Activated CD4-positive, alpha-beta T cell treated with anti-CD3 and anti-CD28 coated beads, Interleukin-2, amount 10 ng/mL, durations not matched to agents 24 days and 14 days (primary cell): ENCODE measurements around the gene CCDC92. TPM values are rescaled to one million over a fixed set of nuclear protein-coding genes. Genes with fewer than 3 reads are reported as not detected.
A peak's percentile ranks its signal among the peaks of the same experiment; 100 is the strongest.
"Not testable (repeated sequence)": the region's sequence is repeated elsewhere in the genome, so short reads cannot be mapped to it uniquely, and the experiment has no call there.

ENCODE experiments used
- DNase-seq: peaks from one replicate; pipeline ENCODE4 v3.0.0; 2022
- H3K27ac Mint-ChIP-seq: one replicate; pipeline ENCODE4 v1.8.0; 2022; ENCODE audit warnings: mild to moderate bottlenecking, mixed read lengths
- H3K27me3 Mint-ChIP-seq: one replicate; pipeline ENCODE4 v1.8.0; 2022; ENCODE audit warnings: mixed read lengths
- H3K36me3 Mint-ChIP-seq: one replicate; pipeline ENCODE4 v1.8.0; 2022; ENCODE audit warnings: low read depth, mild to moderate bottlenecking, mixed read lengths
- H3K4me1 Mint-ChIP-seq: one replicate; pipeline ENCODE4 v1.8.0; 2021; ENCODE audit warnings: mixed read lengths
- H3K4me3 Mint-ChIP-seq: one replicate; pipeline ENCODE4 v1.8.0; 2022; ENCODE audit warnings: mild to moderate bottlenecking, moderate library complexity, mixed read lengths
- H3K9me3 Mint-ChIP-seq: one replicate; pipeline ENCODE4 v1.8.0; 2021; ENCODE audit warnings: mixed read lengths
- intact Hi-C: fragments of 100-400 bp; cut with micrococcal nuclease; formaldehyde crosslinking; loops from one replicate; pipeline ENCODE4 v1.15.1; 2023
- total RNA-seq: library from RNA; stranded (reverse); gene quantifications from 2 replicates; pipeline ENCODE4 v1.2.3, GENCODE V29; 2022

CCDC92 gene
- total RNA-seq, 1 donor from 2014 or later, result 7.3 TPM

GRCh38 chr12:123919980-123920360 lies 52.7 kb downstream of the CCDC92 start:
- no peaks in the 10 kb centered on the region for H3K9me3 Mint-ChIP-seq
- peaks cover 8% of the 10 kb centered on the region for H3K4me1 Mint-ChIP-seq
- intact Hi-C loops, result no loop called here
- H3K27ac Mint-ChIP-seq, result no peak overlapping the region
- peaks cover 11% of the 10 kb centered on the region for H3K27me3 Mint-ChIP-seq
- DNase-seq, result no peak
- no peaks in the 10 kb centered on the region for H3K36me3 Mint-ChIP-seq
- no peak overlapping the region for H3K4me3 Mint-ChIP-seq

GRCh38 chr12:123917337-123917850 lies 55.2 kb downstream of the CCDC92 start:
- H3K27ac Mint-ChIP-seq, result no peak overlapping the region
- intact Hi-C loops, result no loop called here
- H3K4me1 Mint-ChIP-seq, result peaks cover 8% of the 10 kb centered on the region
- H3K9me3 Mint-ChIP-seq, result no peaks in the 10 kb centered on the region
- DNase-seq, result no peak
- no peak overlapping the region for H3K4me3 Mint-ChIP-seq
- H3K27me3 Mint-ChIP-seq, result peaks cover 2% of the 10 kb centered on the region
- H3K36me3 Mint-ChIP-seq, result no peaks in the 10 kb centered on the region

- DNase-seq, result no peak
- no peaks in the 10 kb centered on the region for H3K9me3 Mint-ChIP-seq
- H3K36me3 Mint-ChIP-seq, result no peaks in the 10 kb centered on the region
- intact Hi-C loops, result no loop called here
- H3K4me1 Mint-ChIP-seq, result peaks cover 8% of the 10 kb centered on the region
- no peak overlapping the region for H3K27ac Mint-ChIP-seq
- H3K4me3 Mint-ChIP-seq, result no peak overlapping the region
- H3K27me3 Mint-ChIP-seq, result peaks cover 2% of the 10 kb centered on the region
Measured at GRCh38 chr12:123916729-123917128, 55.9 kb downstream of the CCDC92 start.

- H3K27ac Mint-ChIP-seq, result no peak overlapping the region
- H3K4me3 Mint-ChIP-seq, result no peak overlapping the region
- no peaks in the 10 kb centered on the region for H3K9me3 Mint-ChIP-seq
- H3K27me3 Mint-ChIP-seq, result no peaks in the 10 kb centered on the region
- intact Hi-C loops, result no loop called here
- peaks cover 11% of the 10 kb centered on the region for H3K4me1 Mint-ChIP-seq
- no peaks in the 10 kb centered on the region for H3K36me3 Mint-ChIP-seq
- DNase-seq, result no peak
Measured at GRCh38 chr12:123914726-123915333, 57.8 kb downstream of the CCDC92 start.

- Mint-ChIP-seq H3K27me3 (no peaks in the 10 kb centered on the region), H3K27ac (no peak overlapping the region), H3K9me3 (no peaks in the 10 kb centered on the region), H3K4me1 (peaks cover 11% of the 10 kb centered on the region), H3K36me3 (no peaks in the 10 kb centered on the region), H3K4me3 (no peak overlapping the region)
- no peak for DNase-seq
- intact Hi-C loops, result no loop called here
Measured at GRCh38 chr12:123912415-123913380, 59.9 kb downstream of the CCDC92 start.

GRCh38 chr12:123911672-123912409 lies 60.8 kb downstream of the CCDC92 start:
- DNase-seq, H3K36me3 Mint-ChIP-seq, H3K9me3 Mint-ChIP-seq, intact Hi-C loops, H3K4me3 Mint-ChIP-seq, H3K27me3 Mint-ChIP-seq, H3K4me1 Mint-ChIP-seq, H3K27ac Mint-ChIP-seq: not testable (repeated sequence)

GRCh38 chr12:123910761-123911193 lies 61.9 kb downstream of the CCDC92 start:
- Mint-ChIP-seq H3K36me3 (no peaks in the 10 kb centered on the region), H3K4me3 (no peak overlapping the region), H3K9me3 (no peaks in the 10 kb centered on the region), H3K27ac (peak overlapping the region; percentile 3), H3K4me1 (peaks cover 5% of the 10 kb centered on the region), H3K27me3 (no peaks in the 10 kb centered on the region)
- intact Hi-C loops, result no loop called here
- DNase-seq, result peak; percentile 60

GRCh38 chr12:123910057-123910456 lies 62.6 kb downstream of the CCDC92 start:
- intact Hi-C loops, result no loop called here
- Mint-ChIP-seq H3K27me3 (peaks cover 3% of the 10 kb centered on the region), H3K9me3 (no peaks in the 10 kb centered on the region), H3K36me3 (no peaks in the 10 kb centered on the region), H3K4me3 (no peak overlapping the region), H3K27ac (no peak overlapping the region), H3K4me1 (peaks cover 10% of the 10 kb centered on the region)
- DNase-seq, result no peak

- no peak overlapping the region for H3K27ac Mint-ChIP-seq
- H3K4me3 Mint-ChIP-seq, result no peak overlapping the region
- H3K27me3 Mint-ChIP-seq, result peaks cover 5% of the 10 kb centered on the region
- peaks cover 10% of the 10 kb centered on the region for H3K4me1 Mint-ChIP-seq
- no peaks in the 10 kb centered on the region for H3K36me3 Mint-ChIP-seq
- H3K9me3 Mint-ChIP-seq, result no peaks in the 10 kb centered on the region
- DNase-seq, result no peak
- intact Hi-C loops, result no loop called here
Measured at GRCh38 chr12:123908884-123909725, 63.5 kb downstream of the CCDC92 start.

GRCh38 chr12:123907726-123908476 lies 64.7 kb downstream of the CCDC92 start:
- H3K4me1 Mint-ChIP-seq, result peaks cover 10% of the 10 kb centered on the region
- no peak for DNase-seq
- intact Hi-C loops, result no loop called here

GRCh38 chr12:123906711-123907420 lies 65.8 kb downstream of the CCDC92 start:
- intact Hi-C loops, result no loop called here
- Mint-ChIP-seq H3K27me3 (peaks cover 5% of the 10 kb centered on the region), H3K36me3 (no peaks in the 10 kb centered on the region), H3K27ac (no peak overlapping the region), H3K4me1 (peaks cover 10% of the 10 kb centered on the region), H3K9me3 (no peaks in the 10 kb centered on the region), H3K4me3 (no peak overlapping the region)
- DNase-seq, result no peak

More at GRCh38 chr12:123907726-123908476, 64.7 kb downstream of the CCDC92 start:
- no peak overlapping the region for H3K4me3 Mint-ChIP-seq
- H3K27ac Mint-ChIP-seq, result no peak overlapping the region
- H3K27me3 Mint-ChIP-seq, result peaks cover 5% of the 10 kb centered on the region
- H3K36me3 Mint-ChIP-seq, result no peaks in the 10 kb centered on the region
- H3K9me3 Mint-ChIP-seq, result no peaks in the 10 kb centered on the region

GRCh38 chr12:123905319-123905925 lies 67.2 kb downstream of the CCDC92 start:
- peaks cover 5% of the 10 kb centered on the region for H3K27me3 Mint-ChIP-seq
- no peaks in the 10 kb centered on the region for H3K9me3 Mint-ChIP-seq
- no peaks in the 10 kb centered on the region for H3K36me3 Mint-ChIP-seq
- H3K4me3 Mint-ChIP-seq, result no peak overlapping the region
- no peak overlapping the region for H3K27ac Mint-ChIP-seq
- DNase-seq, result peak; percentile 90
- intact Hi-C loops, result loop anchor here (1.0 to 2.0 kb wide), 2 partner anchors 79 to 125 kb away; no protein-coding TSS in a partner anchor
- H3K4me1 Mint-ChIP-seq, result peaks cover 7% of the 10 kb centered on the region
